Upper lobe of right lung (tissue), 1 donor: ENCODE results near the gene NELL2. TPM values are rescaled to one million over a fixed set of nuclear protein-coding genes. Genes with fewer than 3 reads are reported as not detected.

Source experiments
- ATAC-seq: fragments of 200-7000 bp; cut with Tn5 transposase; one replicate; pipeline ENCODE4 v1.9.1; 2020; ENCODE audit warnings: mild to moderate bottlenecking, moderate library complexity
- DNase-seq: peaks from one replicate; pipeline ENCODE4 v3.0.0-alpha.2; 2020
- H3K27ac ChIP-seq: fragments of 200-600 bp; one replicate; pipeline ENCODE4 v1.8.0; 2022
- H3K27me3 ChIP-seq: fragments of 200-600 bp; one replicate; pipeline ENCODE4 v1.8.0; 2022; ENCODE audit warnings: mild to moderate bottlenecking
- H3K36me3 ChIP-seq: fragments of 200-600 bp; one replicate; pipeline ENCODE4 v1.8.0; 2022
- H3K4me1 ChIP-seq: fragments of 200-600 bp; one replicate; pipeline ENCODE4 v1.8.0; 2022
- H3K4me3 ChIP-seq: fragments of 200-600 bp; one replicate; pipeline ENCODE4 v1.8.0; 2022; ENCODE audit warnings: mild to moderate bottlenecking
- H3K9me3 ChIP-seq: fragments of 200-600 bp; one replicate; pipeline ENCODE4 v1.8.0; 2022
- intact Hi-C: fragments of 100-400 bp; cut with DNase I; formaldehyde crosslinking; loops from one replicate; pipeline ENCODE4 v1.11.0; 2022
- total RNA-seq: library from RNA; stranded (reverse); fragmentation: NEBNext Ultra II Directional; extraction: Animal tissue kit (Norgen Biotek cat#: 25700); gene quantifications from one replicate; pipeline ENCODE4 v1.2.1, GENCODE V29; 2021
- TF ChIP-seq, protein P1 (sequence below): fragments of 200-600 bp; IDR thresholded peaks from one replicate; pipeline ENCODE4 v1.8.0; 2022; ENCODE audit warnings: antibody characterized with exemption
- donor health status: DM: no; HTN: yes; CAD: no; lungs with severe emphysema.

NELL2 gene
- total RNA-seq, 1 donor from 2014 or later = 1.6 TPM

DNA sequence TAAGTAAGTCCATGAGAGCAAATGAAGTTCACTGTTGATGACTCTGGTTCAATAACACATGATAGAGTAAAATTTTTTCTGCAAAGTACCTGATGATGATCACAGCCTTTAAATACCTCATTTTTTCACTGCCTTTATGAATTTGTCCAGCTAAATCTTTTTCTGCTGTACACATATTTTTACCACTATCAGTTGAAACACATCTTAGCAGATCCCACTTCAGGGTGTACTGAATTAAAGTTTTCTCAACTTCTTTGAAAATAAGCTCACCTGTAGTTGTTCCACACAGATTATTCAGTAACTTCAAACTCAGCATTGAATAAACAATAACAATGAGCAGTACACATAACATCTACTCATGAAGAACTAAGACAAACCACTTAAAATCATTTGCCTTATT is 385.9 kb downstream of the NELL2 start:
- H3K4me3 ChIP-seq = no peak overlapping the region
- H3K27me3 ChIP-seq = no peaks in the 10 kb centered on the region
- DNase-seq (no peak), ATAC-seq (no peak)
- TF ChIP-seq, protein P1, sequence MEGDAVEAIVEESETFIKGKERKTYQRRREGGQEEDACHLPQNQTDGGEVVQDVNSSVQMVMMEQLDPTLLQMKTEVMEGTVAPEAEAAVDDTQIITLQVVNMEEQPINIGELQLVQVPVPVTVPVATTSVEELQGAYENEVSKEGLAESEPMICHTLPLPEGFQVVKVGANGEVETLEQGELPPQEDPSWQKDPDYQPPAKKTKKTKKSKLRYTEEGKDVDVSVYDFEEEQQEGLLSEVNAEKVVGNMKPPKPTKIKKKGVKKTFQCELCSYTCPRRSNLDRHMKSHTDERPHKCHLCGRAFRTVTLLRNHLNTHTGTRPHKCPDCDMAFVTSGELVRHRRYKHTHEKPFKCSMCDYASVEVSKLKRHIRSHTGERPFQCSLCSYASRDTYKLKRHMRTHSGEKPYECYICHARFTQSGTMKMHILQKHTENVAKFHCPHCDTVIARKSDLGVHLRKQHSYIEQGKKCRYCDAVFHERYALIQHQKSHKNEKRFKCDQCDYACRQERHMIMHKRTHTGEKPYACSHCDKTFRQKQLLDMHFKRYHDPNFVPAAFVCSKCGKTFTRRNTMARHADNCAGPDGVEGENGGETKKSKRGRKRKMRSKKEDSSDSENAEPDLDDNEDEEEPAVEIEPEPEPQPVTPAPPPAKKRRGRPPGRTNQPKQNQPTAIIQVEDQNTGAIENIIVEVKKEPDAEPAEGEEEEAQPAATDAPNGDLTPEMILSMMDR = no peak
- H3K36me3 ChIP-seq = no peaks in the 10 kb centered on the region
- intact Hi-C loops = no loop called here
- H3K27ac ChIP-seq = no peak overlapping the region
- H3K4me1 ChIP-seq = no peaks in the 10 kb centered on the region
- H3K9me3 ChIP-seq = no peaks in the 10 kb centered on the region

DNA sequence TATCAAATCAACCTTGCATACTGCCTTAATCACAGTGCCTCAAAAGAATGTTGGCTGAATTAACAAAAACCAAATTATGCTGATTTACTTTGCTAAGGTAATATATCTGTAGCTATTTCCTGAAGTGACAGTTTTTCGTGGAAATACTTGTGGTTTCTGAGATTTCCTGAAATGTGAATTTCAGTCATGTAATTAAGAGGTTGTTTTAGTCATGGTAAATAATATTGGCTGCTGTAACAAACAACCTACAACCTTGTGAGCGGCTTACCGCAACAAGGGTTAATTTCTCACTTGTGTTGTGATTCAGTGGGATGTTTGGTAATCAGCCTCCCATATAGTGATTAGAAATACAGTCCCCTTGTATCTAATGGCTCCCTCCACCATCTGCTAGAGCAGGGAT is 387.9 kb downstream of the NELL2 start:
- intact Hi-C loops = no loop called here
- Histone ChIP-seq H3K9me3 (no peaks in the 10 kb centered on the region), H3K36me3 (no peaks in the 10 kb centered on the region), H3K27ac (no peak overlapping the region), H3K4me3 (no peak overlapping the region), H3K27me3 (no peaks in the 10 kb centered on the region), H3K4me1 (no peaks in the 10 kb centered on the region)
- DNase-seq = no peak
- TF ChIP-seq, protein P1 = no peak
- ATAC-seq = no peak

DNA sequence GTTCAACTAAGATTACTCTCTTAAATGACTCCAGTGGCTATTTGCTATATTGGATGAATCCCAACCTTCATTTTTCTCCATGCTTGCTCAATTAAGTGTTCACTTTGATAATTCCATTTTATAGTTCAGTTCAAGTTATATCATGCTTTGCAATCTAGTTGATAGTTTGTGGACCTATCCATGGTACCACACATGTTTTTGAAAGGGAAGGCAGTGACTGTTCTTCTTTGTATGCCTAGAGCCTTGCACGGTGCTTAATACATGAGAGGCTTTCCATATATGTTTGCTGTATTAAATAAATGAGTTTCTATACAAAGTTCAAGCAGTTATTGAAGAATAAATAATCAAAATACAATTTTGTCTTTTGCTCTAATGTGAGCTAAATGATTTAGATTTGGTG is 391.3 kb downstream of the NELL2 start:
- no peak overlapping the region for H3K4me3 ChIP-seq
- TF ChIP-seq, protein P1 = no peak
- DNase-seq = no peak
- no peak overlapping the region for H3K27ac ChIP-seq
- H3K4me1 ChIP-seq = no peaks in the 10 kb centered on the region
- intact Hi-C loops = no loop called here
- H3K27me3 ChIP-seq = no peaks in the 10 kb centered on the region
- no peak for ATAC-seq
- H3K9me3 ChIP-seq = no peaks in the 10 kb centered on the region
- H3K36me3 ChIP-seq = no peaks in the 10 kb centered on the region

DNA sequence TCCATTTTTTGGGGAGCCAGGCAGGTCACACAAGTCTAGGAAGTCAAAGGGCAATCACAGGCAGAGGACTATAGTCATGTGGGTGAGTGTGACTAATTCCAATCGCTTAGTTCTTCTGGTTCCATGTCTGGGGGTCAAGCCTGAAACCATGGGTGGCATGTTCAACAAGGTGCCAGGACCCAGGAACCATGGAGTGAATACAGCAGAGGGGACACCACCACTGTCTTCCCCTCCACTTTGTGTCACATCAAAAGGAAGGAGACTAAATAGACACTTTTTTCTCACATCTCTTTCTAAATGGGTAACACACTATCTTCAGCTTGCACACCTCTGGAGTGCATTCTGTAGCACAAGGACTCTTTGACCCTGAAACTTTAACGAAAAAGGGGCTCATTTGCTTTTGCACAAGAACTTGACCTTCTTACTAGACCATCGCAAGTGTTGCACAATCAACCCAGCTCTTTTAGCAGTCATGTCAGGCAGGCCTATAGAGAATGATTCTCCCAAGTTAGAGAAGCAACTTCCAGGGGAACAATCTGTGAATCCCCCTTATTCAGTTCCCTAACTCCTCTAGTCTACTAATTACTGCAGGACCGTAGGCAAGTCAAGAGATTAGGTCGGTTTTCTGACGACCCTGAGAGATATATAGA is 398.7 kb downstream of the NELL2 start:
- ATAC-seq = no peak
- peaks cover 10% of the 10 kb centered on the region for H3K9me3 ChIP-seq
- H3K27me3 ChIP-seq = no peaks in the 10 kb centered on the region
- H3K4me1 ChIP-seq = no peaks in the 10 kb centered on the region
- TF ChIP-seq, protein P1 = no peak
- no peaks in the 10 kb centered on the region for H3K36me3 ChIP-seq
- intact Hi-C loops = no loop called here
- no peak overlapping the region for H3K27ac ChIP-seq
- no peak for DNase-seq
- no peak overlapping the region for H3K4me3 ChIP-seq

DNA sequence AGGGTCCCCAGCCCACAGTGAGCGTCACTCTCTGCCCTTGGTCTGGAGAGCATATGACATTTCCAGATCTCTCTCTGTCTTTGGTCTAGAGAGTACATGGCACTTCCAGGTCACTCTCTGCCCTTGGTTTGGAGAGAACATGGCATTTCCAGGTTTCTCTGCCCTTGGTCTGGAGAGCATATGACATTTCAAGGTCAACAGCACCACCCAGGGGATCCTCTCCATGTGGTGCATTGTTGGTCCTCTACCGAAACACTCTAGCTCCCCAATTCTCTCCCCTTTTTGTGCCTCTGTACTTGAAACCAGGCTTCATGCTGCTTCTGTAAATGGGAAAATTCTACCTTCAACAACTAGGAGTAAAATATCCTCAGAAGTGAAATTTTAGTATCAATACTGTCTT is 399.4 kb downstream of the NELL2 start:
- DNase-seq (no peak), ATAC-seq (no peak)
- peaks cover 10% of the 10 kb centered on the region for H3K9me3 ChIP-seq
- no peak overlapping the region for H3K4me3 ChIP-seq
- H3K36me3 ChIP-seq = no peaks in the 10 kb centered on the region
- H3K27me3 ChIP-seq = no peaks in the 10 kb centered on the region
- H3K4me1 ChIP-seq = no peaks in the 10 kb centered on the region
- intact Hi-C loops = no loop called here
- TF ChIP-seq, protein P1 = no peak
- H3K27ac ChIP-seq = no peak overlapping the region

DNA sequence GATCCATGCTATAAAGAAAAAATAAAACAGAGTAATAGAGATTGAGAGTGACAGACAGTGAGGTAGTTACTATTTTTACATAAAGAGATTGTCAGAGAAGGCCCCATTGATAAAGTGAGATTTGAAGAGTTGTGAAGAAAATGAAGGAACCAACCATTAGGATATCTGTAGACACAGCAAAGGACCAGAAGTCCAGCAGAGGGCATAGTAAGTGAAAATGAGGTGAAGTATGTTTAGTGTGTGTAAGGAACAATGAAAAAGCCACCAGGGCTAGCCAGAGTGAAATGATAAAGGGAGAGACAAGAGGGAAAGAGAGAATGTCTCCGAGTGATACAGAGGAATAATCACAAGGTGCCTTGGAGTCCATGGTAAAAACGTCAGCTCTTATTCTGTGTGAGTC is 411.0 kb downstream of the NELL2 start:
- Histone ChIP-seq H3K27ac (no peak overlapping the region), H3K4me1 (no peaks in the 10 kb centered on the region), H3K9me3 (no peaks in the 10 kb centered on the region), H3K36me3 (no peaks in the 10 kb centered on the region), H3K4me3 (no peak overlapping the region), H3K27me3 (no peaks in the 10 kb centered on the region)
- TF ChIP-seq, protein P1 = no peak
- DNase-seq (no peak), ATAC-seq (no peak)
- intact Hi-C loops = no loop called here
